GM19438 (cell line): ENCODE data around the gene SPDYE2B.
"Not testable (repeated sequence)": the region's sequence is repeated elsewhere in the genome, so short reads cannot be mapped to it uniquely, and the experiment has no call there.

Experiments
- ATAC-seq: cut with Tn5 transposase; IDR thresholded peaks from one replicate; pipeline ENCODE4 v1.9.1; 2021; ENCODE audit warnings: low read depth; ENCODE audit not compliant: unreplicated experiment

SPDYE2B gene, protein sequence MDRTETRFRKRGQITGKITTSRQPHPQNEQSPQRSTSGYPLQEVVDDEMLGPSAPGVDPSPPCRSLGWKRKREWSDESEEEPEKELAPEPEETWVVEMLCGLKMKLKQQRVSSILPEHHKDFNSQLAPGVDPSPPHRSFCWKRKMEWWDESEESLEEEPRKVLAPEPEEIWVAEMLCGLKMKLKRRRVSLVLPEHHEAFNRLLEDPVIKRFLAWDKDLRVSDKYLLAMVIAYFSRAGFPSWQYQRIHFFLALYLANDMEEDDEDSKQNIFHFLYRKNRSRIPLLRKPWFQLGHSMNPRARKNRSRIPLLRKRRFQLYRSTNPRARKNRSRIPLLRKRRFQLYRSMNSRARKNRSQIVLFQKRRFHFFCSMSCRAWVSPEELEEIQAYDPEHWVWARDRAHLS

DNA sequence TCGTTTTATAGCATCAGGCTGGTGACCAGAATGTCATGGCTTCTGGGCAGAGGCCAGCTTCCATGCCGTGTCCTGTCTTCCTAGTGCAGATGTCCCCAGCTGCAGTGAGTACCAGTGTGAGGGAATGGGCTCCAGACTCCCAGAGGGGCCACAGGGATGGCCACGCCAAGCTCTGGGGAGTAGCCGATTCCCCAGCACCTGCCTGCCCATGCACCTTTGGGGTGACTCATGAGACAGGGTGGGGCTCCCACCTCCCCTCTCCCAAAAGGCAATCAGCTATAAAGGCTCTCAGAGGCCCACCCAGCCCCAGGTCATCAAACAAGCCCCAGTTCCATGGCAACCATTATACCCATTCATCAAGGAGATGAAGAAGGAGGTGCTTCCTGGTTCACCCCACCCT, at the start of gene SPDYE2B:
Gene SPDYE2B, plus strand, starts transcription at position 396 of the 400 bp plus-strand sequence. CDS start 2,030 bp downstream, outside the sequence.
- not testable (repeated sequence) for ATAC-seq

DNA sequence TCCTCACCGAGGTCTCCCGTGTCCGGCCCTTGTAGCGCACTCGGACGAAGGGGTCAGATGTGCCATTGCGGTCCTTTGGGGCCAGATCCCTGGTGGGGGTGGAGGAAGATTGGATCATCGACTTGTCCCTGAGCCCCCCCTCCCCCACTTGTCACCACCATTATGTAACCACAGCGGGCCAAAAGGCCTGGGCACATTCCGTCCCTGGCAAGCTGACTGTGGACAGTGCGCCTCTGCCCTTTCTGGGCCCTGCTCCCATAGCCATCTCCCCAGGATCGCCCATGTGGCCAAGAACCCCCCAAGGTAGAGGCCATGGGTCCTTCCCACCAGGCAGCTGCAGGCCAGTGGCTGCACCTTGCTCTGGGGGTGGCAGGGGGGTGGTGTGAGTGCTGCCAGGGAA, 47.8 kb upstream of the SPDYE2B start:
- not testable (repeated sequence) for ATAC-seq

DNA sequence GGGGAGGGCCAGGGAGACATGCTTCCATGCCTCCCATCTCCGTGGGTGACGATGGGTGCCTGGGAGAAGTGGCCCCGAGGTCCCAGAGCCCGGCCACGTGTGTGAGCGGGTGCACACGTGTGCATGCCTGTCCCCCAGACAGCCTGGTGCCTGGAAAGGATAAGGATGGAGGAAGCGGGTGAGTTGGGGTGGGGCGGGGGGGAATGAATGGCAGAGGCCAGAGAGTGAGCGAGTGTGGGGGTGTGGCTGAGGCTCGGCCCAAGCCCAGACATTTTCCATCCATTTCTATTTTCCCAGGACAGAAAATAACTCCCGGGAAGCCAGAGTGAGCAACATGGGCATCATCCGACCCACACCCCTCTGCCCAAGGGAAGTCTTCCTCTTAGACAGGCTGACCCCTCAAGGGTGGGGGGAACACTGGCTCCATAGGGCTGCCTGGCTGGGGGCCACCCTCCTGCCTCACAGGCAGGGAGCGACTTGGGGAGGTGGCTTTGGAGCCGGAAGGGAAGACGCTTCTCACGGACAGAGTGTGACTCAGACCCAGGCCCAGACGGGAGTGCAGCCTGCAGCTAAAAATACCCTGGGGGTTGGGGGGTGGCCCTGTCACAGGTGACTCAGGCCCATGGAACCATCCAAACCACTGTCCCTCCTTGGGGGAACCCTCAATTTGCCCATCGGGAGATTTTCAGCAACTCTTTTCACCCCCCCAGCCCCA, 45.5 kb upstream of the SPDYE2B start:
- ATAC-seq = not testable (repeated sequence)

DNA sequence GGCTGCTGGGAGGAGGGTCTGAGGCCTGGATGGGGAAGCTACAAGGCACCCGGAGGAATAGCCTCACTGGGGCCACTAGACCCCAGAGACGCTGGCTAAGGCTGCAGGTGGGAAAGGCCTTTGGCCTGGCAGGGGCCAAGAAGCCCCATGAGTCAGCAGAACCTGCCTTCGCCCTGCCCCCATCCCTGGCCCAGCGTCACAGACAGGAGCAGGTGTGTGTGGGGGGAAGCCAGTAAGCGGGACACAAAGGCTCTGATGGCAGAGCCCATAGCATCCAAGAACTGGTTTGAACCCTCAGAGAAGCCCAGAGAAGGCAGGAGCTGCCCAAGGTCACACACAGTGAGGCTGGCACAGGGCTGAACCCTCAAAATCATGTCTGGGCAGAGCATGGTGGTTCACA, 43.3 kb upstream of the SPDYE2B start:
- ATAC-seq = not testable (repeated sequence)

DNA sequence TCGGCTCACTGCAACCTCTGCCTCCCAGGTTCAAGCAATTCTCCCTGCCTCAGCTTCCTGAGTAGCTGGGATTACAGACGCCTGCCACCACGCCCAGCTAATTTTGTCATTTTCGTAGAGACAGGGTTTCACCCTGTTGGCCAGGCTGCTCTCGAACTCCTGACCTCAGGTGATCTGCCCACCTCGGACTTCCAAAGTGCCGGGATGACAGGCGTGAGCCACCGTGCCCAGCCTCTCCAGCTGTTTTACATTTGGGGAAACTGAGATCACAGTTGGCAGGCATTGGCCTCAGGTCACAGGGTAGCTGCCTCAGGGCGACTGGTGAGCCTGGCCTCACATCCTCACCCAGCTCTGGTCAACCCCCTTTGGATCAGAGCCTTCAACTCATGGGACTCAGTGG, 40.4 kb upstream of the SPDYE2B start:
- not testable (repeated sequence) for ATAC-seq

DNA sequence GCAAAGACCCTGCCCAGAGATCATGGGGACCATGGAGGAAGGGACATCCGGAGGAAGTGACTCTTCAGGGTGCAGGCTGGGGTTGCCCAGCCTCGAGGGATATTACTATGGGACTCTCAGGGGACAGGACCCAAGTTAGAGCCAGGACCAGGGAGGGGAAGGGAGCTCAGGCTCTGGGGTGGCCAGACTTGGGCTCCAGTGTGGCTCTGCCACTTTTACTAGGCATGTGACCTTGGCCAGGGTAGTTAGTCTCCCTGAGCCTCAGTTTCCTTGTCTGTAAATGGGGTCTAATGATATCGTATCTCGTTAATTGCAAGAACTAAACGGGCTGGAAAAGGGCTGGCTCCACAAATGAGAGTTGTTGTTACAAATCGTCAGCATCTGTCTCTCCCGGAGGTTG, 39.7 kb upstream of the SPDYE2B start:
- not testable (repeated sequence) for ATAC-seq

DNA sequence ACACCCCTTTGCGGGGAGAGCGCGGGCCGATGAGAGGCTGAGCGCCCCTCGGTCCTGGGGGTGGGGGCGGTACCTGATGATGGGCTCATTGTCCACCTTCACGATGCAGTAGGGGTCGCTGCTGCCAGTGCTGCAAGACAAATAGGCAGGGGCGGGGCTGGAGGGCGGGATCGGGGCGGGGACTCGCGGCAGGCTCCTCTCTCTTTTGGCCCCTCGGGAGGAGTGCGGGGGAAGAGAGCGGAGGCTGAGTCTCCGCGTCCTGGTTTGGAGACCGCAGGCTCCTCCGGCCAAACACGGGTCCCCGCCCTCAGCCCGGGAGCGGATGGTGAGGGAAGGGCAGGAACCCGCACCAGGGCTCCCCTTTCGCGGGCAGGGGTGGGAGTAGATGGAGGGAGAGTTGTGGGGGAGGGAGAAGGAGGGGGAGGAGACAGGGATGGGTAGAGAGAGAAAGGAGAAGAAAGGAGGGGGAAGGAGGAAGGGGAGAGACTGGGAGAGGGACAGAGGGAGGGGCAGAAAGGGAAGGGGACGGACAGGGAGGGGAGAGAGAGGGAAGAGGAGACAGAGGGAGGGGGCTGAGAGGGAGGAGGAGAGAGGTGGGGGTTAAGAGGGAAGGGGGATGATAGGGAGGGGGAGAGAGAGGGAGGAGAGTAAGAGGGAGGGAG, 39.0 kb upstream of the SPDYE2B start:
- peak; percentile 35 for ATAC-seq

DNA sequence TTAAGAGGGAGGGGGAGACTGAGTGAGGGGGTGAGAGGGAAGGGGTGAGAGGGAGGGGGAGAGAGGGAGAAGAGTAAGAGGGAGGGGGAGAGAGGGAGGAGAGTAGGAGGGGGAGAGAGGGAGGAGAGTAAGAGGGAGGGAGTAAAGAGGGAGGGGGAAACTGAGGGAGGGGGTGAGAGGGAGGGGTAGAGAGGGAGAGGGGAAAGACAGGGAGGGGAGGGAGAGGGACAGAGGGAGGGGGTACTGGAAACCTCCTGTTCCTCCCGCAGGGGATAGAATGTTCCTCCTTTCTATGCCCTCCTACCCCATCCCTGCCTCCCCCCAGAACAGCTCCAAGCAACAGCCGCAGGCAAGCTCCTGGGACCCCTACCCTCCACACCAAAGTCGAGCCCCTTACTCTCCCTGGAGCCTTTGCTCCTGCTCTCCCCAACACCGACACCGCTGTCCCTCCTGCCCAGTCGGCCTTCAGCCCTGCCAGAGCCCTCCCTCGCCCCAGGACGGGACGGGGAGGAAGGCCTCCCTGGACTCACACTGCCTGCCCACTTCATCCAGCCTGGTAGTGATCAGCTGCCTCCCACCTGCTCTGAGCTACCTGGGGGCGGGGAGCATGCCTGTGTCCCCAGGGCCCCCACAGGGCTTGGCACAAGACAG, 38.3 kb upstream of the SPDYE2B start:
- not testable (repeated sequence) for ATAC-seq

DNA sequence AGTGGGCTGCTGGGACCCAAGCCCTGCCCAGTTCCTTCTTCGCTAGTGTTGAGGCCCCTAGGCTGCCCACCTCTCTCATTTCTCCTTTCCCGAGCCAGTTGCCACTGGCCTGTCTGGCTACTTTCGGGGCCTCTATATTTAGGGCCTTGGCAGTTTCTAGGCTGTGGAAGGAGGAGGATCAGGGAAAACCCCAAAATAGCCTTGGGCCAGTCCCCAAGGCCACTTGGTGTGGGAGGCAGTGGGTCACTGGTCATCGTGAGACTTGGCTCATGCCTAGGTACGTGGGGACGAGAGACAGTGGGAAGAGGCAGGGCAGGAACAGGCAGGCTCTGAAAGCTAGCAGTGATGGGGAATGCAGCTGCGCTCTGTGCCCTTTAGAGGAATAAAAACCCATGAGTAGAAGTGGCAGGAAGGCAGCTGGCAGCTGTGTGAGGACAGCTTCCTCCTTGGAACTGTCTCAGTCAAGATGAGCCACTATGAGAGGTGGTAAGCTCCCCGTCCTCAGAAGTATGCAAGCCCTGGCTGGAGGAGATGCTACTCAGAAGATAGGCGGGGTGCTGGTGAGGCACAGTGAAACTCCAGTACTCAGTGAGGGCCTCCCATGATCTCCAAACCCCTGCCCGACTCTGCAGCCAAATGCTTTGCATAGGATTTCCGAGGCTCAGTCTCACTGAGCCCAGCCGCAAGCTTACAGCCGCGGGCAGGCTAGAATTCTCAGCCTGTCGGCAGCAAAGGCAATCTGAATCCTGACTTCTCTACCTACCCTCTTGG, 36.4 kb upstream of the SPDYE2B start:
- ATAC-seq = peak; percentile 61

DNA sequence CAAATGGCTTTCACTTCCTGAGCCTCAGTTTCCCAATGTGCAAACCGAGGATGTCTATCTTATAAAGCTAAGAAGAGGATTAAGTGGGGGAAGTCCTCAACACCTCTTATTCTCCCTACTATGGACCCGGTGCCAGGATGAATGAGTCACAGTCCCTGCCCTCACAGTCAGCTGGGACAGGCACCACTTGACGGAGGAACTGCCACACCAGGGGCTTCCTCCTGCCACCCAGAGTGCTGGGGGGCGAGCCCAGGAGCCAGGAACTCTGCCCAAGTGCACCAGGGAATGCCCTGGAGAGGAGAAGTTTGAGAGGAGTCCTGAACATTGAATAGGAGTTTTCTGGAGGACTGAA, 35.8 kb upstream of the SPDYE2B start:
- ATAC-seq = peak; percentile 30

DNA sequence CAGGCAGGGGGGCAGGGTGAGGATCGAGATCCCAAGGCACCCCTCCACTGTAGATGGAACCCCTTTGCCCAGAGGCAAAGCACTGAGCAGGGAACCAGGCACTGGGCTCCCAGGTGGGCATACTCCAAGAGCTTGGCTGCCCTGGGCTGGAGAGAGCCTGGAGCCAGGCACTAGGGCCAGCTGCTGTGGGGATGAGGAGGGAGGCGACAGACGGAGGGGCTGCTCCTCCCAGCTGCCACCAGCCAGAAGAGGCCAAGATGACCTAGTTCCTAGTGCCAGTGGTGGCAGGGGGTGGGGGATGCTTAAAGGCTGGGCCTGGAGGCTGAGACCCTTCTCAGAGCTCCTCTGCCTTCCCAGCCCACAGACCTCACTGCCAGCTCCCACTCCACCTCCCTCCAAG, 35.2 kb upstream of the SPDYE2B start:
- ATAC-seq = not testable (repeated sequence)

DNA sequence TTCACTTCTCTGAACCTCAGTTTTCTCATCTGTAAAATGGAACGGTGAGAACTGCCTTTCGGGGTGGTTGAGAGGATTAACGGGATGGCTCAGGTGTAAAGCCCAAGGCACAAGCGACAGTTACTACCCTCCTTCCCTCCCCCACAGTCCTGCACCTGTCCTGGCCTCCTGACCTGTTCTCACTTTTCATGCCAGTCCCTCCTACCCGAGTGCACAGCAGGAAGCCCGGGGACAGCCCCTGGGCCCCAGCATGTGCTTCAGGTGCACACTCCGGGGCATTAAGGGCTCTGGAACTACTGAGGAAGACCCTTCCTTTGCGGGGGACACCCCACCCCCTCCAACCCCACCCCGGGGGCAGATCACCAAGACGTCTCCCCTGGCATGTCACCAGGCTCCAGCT, 34.2 kb upstream of the SPDYE2B start:
- not testable (repeated sequence) for ATAC-seq

DNA sequence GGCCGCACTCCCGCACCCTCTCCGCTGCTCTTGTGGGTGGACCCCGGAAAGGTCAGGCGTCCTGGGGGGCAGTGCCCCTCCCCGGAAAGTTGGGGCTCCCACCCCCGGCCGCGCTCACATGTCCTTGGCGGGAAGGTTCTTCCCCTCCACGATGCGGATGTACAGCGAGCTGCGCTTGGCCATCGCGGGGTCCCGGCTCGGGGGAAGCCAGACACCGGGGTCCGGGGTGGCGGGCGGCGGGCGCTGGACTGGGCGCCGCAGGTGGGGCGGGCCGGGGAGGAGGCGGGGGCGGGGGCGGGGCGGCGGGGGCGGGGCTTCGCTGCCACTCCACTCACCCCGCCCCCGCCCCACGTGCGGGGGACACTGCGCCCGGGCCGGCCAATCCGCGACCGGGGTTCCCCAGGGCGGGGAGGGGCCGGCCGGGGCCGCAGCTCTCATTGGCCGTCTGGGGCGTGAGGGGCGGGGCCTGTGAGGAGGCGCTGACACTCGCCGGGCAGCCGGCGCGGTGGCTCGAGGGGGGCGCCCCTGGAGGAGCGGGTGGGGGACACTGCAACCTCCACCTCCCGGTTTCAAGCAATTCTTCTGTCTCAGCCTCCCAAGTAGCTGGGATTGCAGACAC, 33.5 kb upstream of the SPDYE2B start, which contains the start of gene RASA4:
Gene RASA4, minus strand, starts transcription at position 250 of the 619 bp plus-strand sequence. Its CDS starts 67 bp downstream, at position 183.
- ATAC-seq = peak; percentile 49

DNA sequence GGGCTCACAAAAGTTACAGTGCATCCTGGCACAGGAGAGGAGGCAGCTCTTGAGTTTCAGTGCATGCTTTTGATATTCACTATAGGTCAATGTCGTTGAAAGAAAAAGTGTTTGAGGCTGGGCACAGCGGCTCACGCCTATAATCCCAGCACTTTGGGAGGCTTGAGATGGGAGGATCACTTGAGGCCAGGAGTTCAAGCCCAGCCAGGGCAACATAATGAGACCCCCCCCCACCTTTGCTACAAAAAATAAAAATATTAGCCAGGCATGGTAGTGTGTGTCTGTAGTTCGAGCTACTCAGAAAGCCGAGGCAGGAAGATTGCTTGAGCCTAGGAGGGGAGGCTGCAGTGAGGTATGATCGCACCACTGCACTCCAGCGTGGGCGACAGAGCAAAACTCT, 32.0 kb upstream of the SPDYE2B start:
- ATAC-seq = not testable (repeated sequence)

DNA sequence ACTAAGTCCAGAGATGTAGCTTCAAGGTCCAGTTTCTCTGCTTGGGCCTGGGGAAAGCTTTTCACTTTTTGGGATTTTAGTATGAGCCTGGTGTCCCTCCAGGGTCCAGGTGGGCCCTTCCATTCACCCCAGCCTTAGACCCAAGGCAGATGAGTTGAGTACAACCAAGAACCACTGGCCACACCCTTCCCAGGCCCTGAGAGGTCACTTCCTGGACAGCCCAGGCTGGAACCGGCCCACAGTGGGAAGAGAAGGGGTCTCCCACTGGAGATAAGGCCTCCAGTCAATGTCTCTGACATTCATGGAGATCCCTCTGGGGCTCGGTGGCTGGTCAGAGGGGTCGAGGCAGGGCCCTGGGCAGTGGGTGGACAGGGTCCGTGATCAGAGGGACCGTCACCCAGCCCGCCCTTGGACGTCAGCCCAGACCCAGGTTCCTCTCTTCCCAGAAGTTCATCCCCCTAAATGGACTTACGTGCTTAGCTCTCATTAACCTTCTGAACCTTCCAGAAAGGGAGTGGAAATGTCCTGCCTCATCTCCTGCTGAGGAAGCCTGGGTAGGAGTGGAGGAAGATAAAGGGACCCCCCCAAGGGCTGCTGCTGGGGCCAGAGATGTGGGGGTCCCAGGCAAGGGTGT, 22.7 kb upstream of the SPDYE2B start:
- ATAC-seq = not testable (repeated sequence)

DNA sequence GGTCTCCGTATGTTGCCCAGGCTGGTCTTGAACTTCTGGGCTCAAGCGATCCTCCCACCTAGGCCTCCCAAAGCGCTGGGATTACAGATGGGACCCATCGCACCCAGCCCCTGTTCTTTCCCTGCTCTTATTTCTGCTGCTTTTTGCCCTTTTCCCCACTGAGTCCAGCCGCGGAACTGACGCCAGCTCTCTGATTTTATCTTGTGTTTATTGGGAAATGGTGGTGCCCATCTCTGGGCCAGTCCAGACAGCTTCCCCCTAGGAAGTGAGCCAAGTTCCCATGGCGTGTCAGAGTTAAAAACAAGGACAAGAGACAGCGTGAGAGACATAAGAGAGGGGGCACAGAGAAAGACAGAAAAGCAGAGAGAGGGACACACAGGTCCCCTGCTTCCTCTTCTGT, 19.5 kb upstream of the SPDYE2B start:
- ATAC-seq = not testable (repeated sequence)

DNA sequence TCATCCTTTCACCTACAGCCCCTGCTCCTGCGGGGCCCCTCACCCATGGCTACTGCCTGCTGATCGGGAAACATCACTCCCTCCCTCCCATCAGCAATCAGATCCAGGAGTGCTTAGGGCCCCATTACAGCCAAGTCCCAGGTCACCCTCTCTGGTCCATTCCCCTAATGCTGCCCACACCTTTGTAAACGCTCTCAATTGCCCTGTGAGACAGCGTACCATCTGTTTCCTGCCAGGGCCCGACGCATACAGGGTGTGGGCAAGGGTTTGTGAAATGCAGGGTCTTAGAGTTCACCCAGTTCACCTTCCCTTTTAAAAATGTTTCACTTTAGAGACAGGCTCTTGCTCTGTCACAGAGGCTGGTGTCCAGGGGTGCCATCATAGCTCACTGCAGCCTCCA, 15.8 kb upstream of the SPDYE2B start:
- not testable (repeated sequence) for ATAC-seq

DNA sequence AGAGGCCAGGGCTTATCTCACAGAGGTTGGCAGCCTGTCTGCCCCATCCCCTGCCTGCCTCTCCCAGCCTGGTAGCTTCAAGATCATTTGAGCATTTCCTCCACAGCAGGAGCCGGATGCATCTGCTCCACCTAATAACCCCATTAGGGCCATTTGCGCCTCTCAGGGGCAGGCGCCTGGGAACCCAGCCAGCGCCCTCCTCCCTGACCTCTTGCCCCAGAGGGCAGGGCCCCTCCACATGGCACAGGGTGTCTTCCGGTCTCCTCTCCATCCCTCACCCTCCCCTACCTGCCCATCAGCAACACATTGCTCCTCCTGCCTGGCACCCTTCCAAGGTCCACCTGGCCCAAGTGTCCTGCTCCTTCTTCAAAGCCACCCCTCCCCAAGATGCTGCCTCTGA, 14.8 kb upstream of the SPDYE2B start:
- not testable (repeated sequence) for ATAC-seq

DNA sequence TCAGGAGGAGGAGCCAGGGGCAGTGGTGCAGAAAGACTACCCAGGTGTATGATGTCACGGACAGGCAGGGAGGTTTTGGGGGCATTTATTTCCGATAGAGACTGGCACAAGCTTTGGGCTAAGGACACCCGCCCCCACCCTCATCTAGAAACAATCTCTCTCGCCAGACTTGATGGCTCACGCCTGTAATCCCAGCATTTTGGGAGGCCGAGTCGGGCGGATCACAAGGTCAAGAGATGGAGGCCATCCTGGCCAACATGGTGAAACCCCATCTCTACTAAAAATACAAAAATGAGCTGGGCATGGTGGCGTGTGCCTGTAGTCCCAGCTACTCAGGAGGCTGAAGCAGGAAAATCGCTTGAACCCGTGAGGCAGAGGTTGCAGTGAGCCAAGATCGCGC, 13.2 kb upstream of the SPDYE2B start:
- ATAC-seq = not testable (repeated sequence)
